T-helper 2 cell (primary cell): ENCODE data around the gene MUC5B.
"Not testable (repeated sequence)": the region's sequence is repeated elsewhere in the genome, so short reads cannot be mapped to it uniquely, and the experiment has no call there.

Experiments used
- DNase-seq, 5 experiments: peaks; one replicate each; pipeline versions ENCODE4 v3.0.0 to v3.0.0-alpha.2; 2012 to 2022

Gene MUC5B

GRCh38 chr11:1252371-1253102 is 29.7 kb downstream of the MUC5B start:
- no peak for DNase-seq

- DNase-seq, result no peak
These were observed 30.2 kb downstream of the MUC5B start for GRCh38 chr11:1253103-1253485.

- DNase-seq, result no peak
These were observed 31.3 kb downstream of the MUC5B start for GRCh38 chr11:1254086-1254648.

GRCh38 chr11:1254733-1255132 is 31.9 kb downstream of the MUC5B start:
- no peak for DNase-seq

GRCh38 chr11:1255151-1255550 is 32.3 kb downstream of the MUC5B start:
- DNase-seq, result no peak

GRCh38 chr11:1256257-1257045 is 33.6 kb downstream of the MUC5B start:
- no peak for DNase-seq

- DNase-seq, result no peak
These were observed 34.5 kb downstream of the MUC5B start for GRCh38 chr11:1257366-1257765.

- no peak for DNase-seq
These were observed 35.0 kb downstream of the MUC5B start for GRCh38 chr11:1257916-1258315.

GRCh38 chr11:1258401-1259075 is 35.7 kb downstream of the MUC5B start:
- no peak for DNase-seq

- DNase-seq, result no peak
These were observed 36.2 kb downstream of the MUC5B start for GRCh38 chr11:1259076-1259461.

- no peak for DNase-seq
These were observed 36.7 kb downstream of the MUC5B start for GRCh38 chr11:1259561-1259960.

GRCh38 chr11:1260023-1260501 is 37.2 kb downstream of the MUC5B start:
- peak in 4 of 5 experiments; percentile 8 to 40 (median 13) for DNase-seq

- no peak for DNase-seq
These were observed 37.8 kb downstream of the MUC5B start for GRCh38 chr11:1260620-1261019.

GRCh38 chr11:1261241-1262071 is 38.6 kb downstream of the MUC5B start:
- no peak for DNase-seq

GRCh38 chr11:1262172-1263006 is 39.5 kb downstream of the MUC5B start:
- DNase-seq, result peak; percentile 73 to 92 (median 82)

GRCh38 chr11:1263010-1263409 is 40.1 kb downstream of the MUC5B start:
- DNase-seq, result peak in 2 of 5 experiments; percentile 3 to 55

GRCh38 chr11:1264444-1264843 is 41.6 kb downstream of the MUC5B start:
- peak in 3 of 5 experiments; percentile 2 to 74 (median 24) for DNase-seq

- DNase-seq, result peak in 1 of 5 experiments; percentile 0
These were observed 42.6 kb downstream of the MUC5B start for GRCh38 chr11:1265480-1265879.

GRCh38 chr11:1266976-1267375 is 44.1 kb downstream of the MUC5B start:
- DNase-seq, result not testable (repeated sequence)

GRCh38 chr11:1267441-1268100 is 44.7 kb downstream of the MUC5B start:
- peak in 1 of 5 experiments; percentile 19 for DNase-seq
